Astrocyte (in vitro differentiated cells and primary cell): ENCODE measurements around the gene GPC5.

Source experiments
- CTCF ChIP-seq: IDR thresholded peaks from 2 replicates; pipeline ENCODE4 v1.5.1; 2011; ENCODE audit warnings: low read depth, mild to moderate bottlenecking, inconsistent platforms, low read length, moderate library complexity; ENCODE audit not compliant: insufficient read depth
- EZH2 ChIP-seq: IDR thresholded peaks from 2 replicates; pipeline ENCODE4 v1.6.1; 2012; ENCODE audit warnings: mild to moderate bottlenecking, low read length, inconsistent platforms; ENCODE audit not compliant: insufficient read depth

GRCh38 chr13:91904597-91904996, 506.2 kb downstream of the GPC5 start:
- no peak for TF ChIP-seq CTCF
- no peak for TF ChIP-seq EZH2
